Panc1 (cell line): ENCODE results near the gene GAMT. TPM values are rescaled to one million over a fixed set of nuclear protein-coding genes. Genes with fewer than 3 reads are reported as not detected.

Experiments used
- ATAC-seq: fragments of 200-7000 bp; cut with Tn5 transposase; 2 replicates; pipeline ENCODE4 v1.9.1; 2020; ENCODE audit warnings: mild to moderate bottlenecking, moderate library complexity
- BruUV-seq: library from RNA; stranded (reverse); fragments of 400-500 nt; replicated peaks from 2 replicates; lab custom pipeline; 2021; lab: Mats Ljungman, UMichigan
- CTCF ChIA-PET: fragments of 300-600 bp; sonication (Branson Sonifier 250); formaldehyde crosslinking; loops from one replicate; lab custom pipeline; 2022; ENCODE audit warnings: antibody characterized with exemption; lab: Charles Lee
- POLR2A ChIA-PET: fragments of 300-600 bp; sonication (Branson Sonifier 250); formaldehyde crosslinking; loops from one replicate; lab custom pipeline; 2022; ENCODE audit warnings: antibody characterized with exemption; lab: Charles Lee
- DNase-seq: peaks from one replicate; pipeline ENCODE4 v3.0.0-alpha.2; 2010; ENCODE audit warnings: low read depth, low spot score
- H3K27ac ChIP-seq: 2 replicates; pipeline ENCODE4 v1.5.1; 2011; ENCODE audit warnings: mild to moderate bottlenecking, low read length, inconsistent platforms
- H3K27me3 ChIP-seq: fragments of 200-500 bp; sonication (Bioruptor generic); 2 replicates; pipeline ENCODE4 v1.6.0; 2014; ENCODE audit warnings: low read length, inconsistent platforms; ENCODE audit not compliant: control insufficient read depth, insufficient read depth
- H3K36me3 ChIP-seq: fragments of 200-500 bp; sonication (Bioruptor generic); 2 replicates; pipeline ENCODE4 v1.5.1; 2014; ENCODE audit warnings: inconsistent platforms, mild to moderate bottlenecking, low read length, moderate library complexity; ENCODE audit not compliant: control insufficient read depth, insufficient read depth
- H3K4me1 ChIP-seq: 2 replicates; pipeline ENCODE4 v1.5.1; 2011; ENCODE audit warnings: inconsistent platforms, mild to moderate bottlenecking, low read length, moderate library complexity; ENCODE audit not compliant: control insufficient read depth, insufficient read depth
- H3K4me3 ChIP-seq, 2 experiments: 2 replicates each; pipeline ENCODE4 v1.5.1; 2011 to 2012; ENCODE audit warnings: low read depth in 2 of 2, low read length in 2 of 2, mild to moderate bottlenecking in 2 of 2, inconsistent platforms in 1 of 2, moderate library complexity in 1 of 2
- H3K9me3 ChIP-seq: fragments of 200-500 bp; sonication (Bioruptor generic); 2 replicates; pipeline ENCODE4 v1.5.1; 2014; ENCODE audit warnings: low read depth, mild to moderate bottlenecking, inconsistent platforms, low read length, moderate library complexity; ENCODE audit not compliant: control insufficient read depth, insufficient read depth
- CTCF ChIP-seq: fragments of 450-650 bp; IDR thresholded peaks from 2 replicates; pipeline ENCODE4 v1.5.1; 2017; ENCODE audit warnings: mild to moderate bottlenecking
- POLR2AphosphoS5 ChIP-seq: IDR thresholded peaks from 2 replicates; pipeline ENCODE4 v1.6.1; 2012; ENCODE audit warnings: mild to moderate bottlenecking, low read depth, low read length, moderate library complexity
- REST ChIP-seq, 2 experiments: IDR thresholded peaks; 2 replicates each; pipeline ENCODE4 v1.6.1; 2011 to 2012; ENCODE audit warnings: low read depth in 2 of 2, control low read depth in 1 of 2, low read length in 1 of 2, mild to moderate bottlenecking in 1 of 2, moderate library complexity in 1 of 2; ENCODE audit not compliant: insufficient read depth in 1 of 2
- SIN3A ChIP-seq: IDR thresholded peaks from 2 replicates; pipeline ENCODE4 v1.6.1; 2012; ENCODE audit warnings: low read depth, mild to moderate bottlenecking, low read length, moderate library complexity, borderline replicate concordance; ENCODE audit not compliant: insufficient read depth
- TCF7L2 ChIP-seq: IDR thresholded peaks from 2 replicates; pipeline ENCODE4 v1.6.1; 2011; ENCODE audit warnings: mild to moderate bottlenecking, low read depth, low read length, inconsistent platforms
- in situ Hi-C: cut with HindIII; loops from 2 replicates; pipeline ENCODE4 v1.10.0; 2016; ENCODE audit warnings: low sequenced_read_pairs, low pct_unique_long_range_greater_than_20kb
- intact Hi-C: fragments of 100-400 bp; cut with micrococcal nuclease; formaldehyde crosslinking; loops from one replicate; pipeline ENCODE4 v1.10.0; 2022; ENCODE audit not compliant: unreplicated experiment
- total RNA-seq: library from RNA; stranded (reverse); gene quantifications from one replicate; pipeline ENCODE4 v1.2.1, GENCODE V29; 2021; ENCODE audit not compliant: unreplicated experiment

The GAMT gene
- total RNA-seq, 1 experiment from 2014 or later: 21.2 TPM

GRCh38 chr19:1425102-1425837 is 23.9 kb upstream of the GAMT start:
- POLR2A ChIA-PET: no interaction called here
- no peak for ATAC-seq
- H3K27ac ChIP-seq: no peak overlapping the region

GRCh38 chr19:1424192-1424955 is 23.0 kb upstream of the GAMT start:
- ChIA-PET POLR2A (no interaction called here), CTCF (no interaction called here)
- in situ Hi-C loops: no loop called here
- H3K27me3 ChIP-seq: no peaks in the 10 kb centered on the region
- ATAC-seq (no peak), DNase-seq (no peak)
- intact Hi-C loops: no loop called here
- no peak overlapping the region for H3K27ac ChIP-seq
- H3K36me3 ChIP-seq: no peaks in the 10 kb centered on the region; the same call in none of the 2 replicates
- BruUV-seq: no TSS peak
- TF ChIP-seq TCF7L2 (no peak), REST (IDR thresholded peaks at IDR 0.05; ENCODE audit: insufficient read depth in 1 of 2, low read depth in 2 of 2, low read length in 1 of 2) (no peak), POLR2AphosphoS5 (no peak), SIN3A (no peak), CTCF (no peak)
- no peaks in the 10 kb centered on the region for H3K9me3 ChIP-seq
- H3K4me3 ChIP-seq: no peak overlapping the region
- no peaks in the 10 kb centered on the region for H3K4me1 ChIP-seq

More at GRCh38 chr19:1425102-1425837, 23.9 kb upstream of the GAMT start:
- TF ChIP-seq TCF7L2: no peak
- TF ChIP-seq CTCF: no peak
- H3K9me3 ChIP-seq: no peaks in the 10 kb centered on the region
- no TSS peak for BruUV-seq
- CTCF ChIA-PET: no interaction called here
- no peaks in the 10 kb centered on the region for H3K4me1 ChIP-seq
- H3K27me3 ChIP-seq: no peaks in the 10 kb centered on the region
- DNase-seq: no peak
- no peak overlapping the region for H3K4me3 ChIP-seq
- intact Hi-C loops (no loop called here), in situ Hi-C loops (no loop called here)
- H3K36me3 ChIP-seq: no peaks in the 10 kb centered on the region; the same call in none of the 2 replicates
